ENCODE measurements around the gene RPL5.

The RPL5 gene

DNA sequence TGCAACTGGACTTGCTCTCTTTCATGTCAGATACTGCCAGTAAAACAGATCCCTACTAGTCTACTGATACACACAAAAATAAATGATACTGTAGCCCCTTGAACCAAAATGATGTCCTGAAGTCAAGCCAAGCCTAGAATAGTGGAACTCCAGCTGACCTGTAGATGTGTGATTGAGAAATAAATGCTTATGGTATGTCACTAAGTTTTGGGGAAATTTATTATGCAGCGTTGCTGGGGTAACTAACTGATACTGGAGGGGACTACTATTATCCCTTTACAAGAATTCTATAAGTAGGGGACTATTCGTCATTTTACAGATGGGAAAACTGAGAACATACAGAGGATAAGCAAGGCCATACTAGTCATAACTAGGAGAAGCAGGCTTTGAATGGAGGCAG, 55.6 kb downstream of the RPL5 start:
- no peak for DNase-seq (ENCODE audit: insufficient read length, low spot score)

More for the DNA sequence above, 55.6 kb downstream of the RPL5 start:
- no peak for FAIRE-seq

Data from GM19239 (cell line).